Spinal cord (tissue), 10 donors: ENCODE measurements around the gene FARSA. TPM values are rescaled to one million over a fixed set of nuclear protein-coding genes. Genes with fewer than 3 reads are reported as not detected.
"Not testable (repeated sequence)": the region's sequence is repeated elsewhere in the genome, so short reads cannot be mapped to it uniquely, and the experiment has no call there.

Experiments used
- DNase-seq, 6 donors: peaks; one replicate each; pipeline versions ENCODE4 v3.0.0 to v3.0.0-alpha.2; 2013 to 2015; ENCODE audit warnings: low spot score in 6 of 6, low read depth in 4 of 6
- H3K27ac ChIP-seq: one replicate; pipeline ENCODE4 v1.5.1; 2013; ENCODE audit warnings: low read depth, low read length, control low read depth
- H3K27me3 ChIP-seq: one replicate; pipeline ENCODE4 v1.6.1; 2013; ENCODE audit warnings: low read length; ENCODE audit not compliant: control insufficient read depth, insufficient read depth
- H3K36me3 ChIP-seq: one replicate; pipeline ENCODE4 v1.6.1; 2013; ENCODE audit warnings: low read length; ENCODE audit not compliant: control insufficient read depth, insufficient read depth
- H3K4me1 ChIP-seq: one replicate; pipeline ENCODE4 v1.6.1; 2013; ENCODE audit warnings: low read length; ENCODE audit not compliant: control insufficient read depth, insufficient read depth
- H3K4me3 ChIP-seq: one replicate; pipeline ENCODE4 v1.5.1; 2013; ENCODE audit warnings: low read depth, low read length, control low read depth
- H3K9me3 ChIP-seq: one replicate; pipeline ENCODE4 v1.6.1; 2013; ENCODE audit warnings: low read length; ENCODE audit not compliant: control insufficient read depth, insufficient read depth
- WGBS: methylation state at CpG from one replicate; pipeline ENCODE4 v1.1.5; 2013; ENCODE audit warnings: missing lambda C conversion rate; ENCODE audit not compliant: insufficient coverage; 5-methylcytosine and 5-hydroxymethylcytosine counted together
- polyA plus RNA-seq, 2 donors: library from polyadenylated mRNA; unstranded; fragments of 120-200 nt; gene quantifications; one replicate each; pipeline ENCODE4 v1.2.1, GENCODE V29; 2013; ENCODE audit not compliant: insufficient read length in 2 of 2
- total RNA-seq, 2 donors: library from RNA; depleted of rRNA in 1 of 2; stranded (reverse); fragments of 120-200 nt in 1 of 2; fragments of >200 nt in 1 of 2; gene quantifications; one replicate each; pipeline versions ENCODE4 v1.2.3 to v1.2.4, GENCODE V29; 2013 to 2014
- donor health status: healthy.

Gene FARSA
- total and polyA plus RNA-seq, 4 donors = 41.3 to 80.6 (median 64.0) TPM

- WGBS = 96% methylated on average over 18 of the region's 29 CpGs
- Histone ChIP-seq H3K4me1 (no peaks in the 10 kb centered on the region), H3K9me3 (no peaks in the 10 kb centered on the region), H3K27me3 (no peaks in the 10 kb centered on the region), H3K4me3 (no peak overlapping the region), H3K27ac (no peak overlapping the region), H3K36me3 (peaks cover 77% of the 10 kb centered on the region)
- DNase-seq = no peak
These were observed 8.7 kb downstream of the FARSA start for GRCh38 chr19:12924621-12925310.

- Histone ChIP-seq H3K9me3 (no peaks in the 10 kb centered on the region), H3K27ac (no peak overlapping the region), H3K36me3 (peaks cover 59% of the 10 kb centered on the region), H3K4me1 (peaks cover 13% of the 10 kb centered on the region), H3K4me3 (no peak overlapping the region), H3K27me3 (no peaks in the 10 kb centered on the region)
- 100% methylated on average over 2 of the region's 4 CpGs for WGBS
- no peak for DNase-seq
These were observed 10.6 kb downstream of the FARSA start for GRCh38 chr19:12922959-12923358.

GRCh38 chr19:12921047-12921446, 12.5 kb downstream of the FARSA start:
- Histone ChIP-seq H3K4me1 (peaks cover 13% of the 10 kb centered on the region), H3K27ac (no peak overlapping the region), H3K36me3 (peaks cover 40% of the 10 kb centered on the region), H3K9me3 (no peaks in the 10 kb centered on the region), H3K4me3 (no peak overlapping the region), H3K27me3 (no peaks in the 10 kb centered on the region)
- 71% methylated on average over 3 of the region's 3 CpGs for WGBS
- DNase-seq = no peak

- H3K4me1 ChIP-seq = peaks cover 25% of the 10 kb centered on the region
- no peaks in the 10 kb centered on the region for H3K9me3 ChIP-seq
- WGBS = 98% methylated on average over 10 of the region's 14 CpGs
- H3K27me3 ChIP-seq = no peaks in the 10 kb centered on the region
- peaks cover 15% of the 10 kb centered on the region for H3K36me3 ChIP-seq
- H3K27ac ChIP-seq = no peak overlapping the region
- no peak overlapping the region for H3K4me3 ChIP-seq
- DNase-seq = no peak
These were observed 15.3 kb downstream of the FARSA start for GRCh38 chr19:12918253-12918652.

- H3K27me3 ChIP-seq, H3K36me3 ChIP-seq, H3K4me3 ChIP-seq, H3K9me3 ChIP-seq, DNase-seq, H3K27ac ChIP-seq: not testable (repeated sequence)
- H3K4me1 ChIP-seq = peaks cover 45% of the 10 kb centered on the region
- 91% methylated on average over 3 of the region's 4 CpGs for WGBS
These were observed 17.7 kb downstream of the FARSA start for GRCh38 chr19:12915860-12916259.

- peak in 3 of 6 donors; percentile 7 to 62 (median 49) for DNase-seq
- 35% methylated on average over 8 of the region's 12 CpGs for WGBS
- H3K27ac ChIP-seq = peak overlapping the region; percentile 94
- no peaks in the 10 kb centered on the region for H3K27me3 ChIP-seq
- H3K36me3 ChIP-seq = no peaks in the 10 kb centered on the region
- peaks cover 38% of the 10 kb centered on the region for H3K4me1 ChIP-seq
- H3K4me3 ChIP-seq = no peak overlapping the region
- no peaks in the 10 kb centered on the region for H3K9me3 ChIP-seq
These were observed 19.4 kb downstream of the FARSA start for GRCh38 chr19:12913851-12914690.

GRCh38 chr19:12913011-12913561, 20.4 kb downstream of the FARSA start:
- no peaks in the 10 kb centered on the region for H3K9me3 ChIP-seq
- no peaks in the 10 kb centered on the region for H3K36me3 ChIP-seq
- peak overlapping the region; percentile 94 for H3K27ac ChIP-seq
- H3K27me3 ChIP-seq = no peaks in the 10 kb centered on the region
- WGBS = 5% methylated on average over 21 of the region's 22 CpGs
- peak in 5 of 6 donors; percentile 76 to 96 (median 88) for DNase-seq
- H3K4me1 ChIP-seq = peaks cover 36% of the 10 kb centered on the region
- peak overlapping the region; percentile 29 for H3K4me3 ChIP-seq

GRCh38 chr19:12912571-12912970, 20.9 kb downstream of the FARSA start:
- WGBS = 5% methylated on average over 2 of the region's 4 CpGs
- peaks cover 36% of the 10 kb centered on the region for H3K4me1 ChIP-seq

GRCh38 chr19:12907166-12907565, 26.3 kb downstream of the FARSA start:
- H3K27ac ChIP-seq = no peak overlapping the region
- no peak overlapping the region for H3K4me3 ChIP-seq
- peaks cover 13% of the 10 kb centered on the region for H3K4me1 ChIP-seq
- 89% methylated on average over 9 of the region's 9 CpGs for WGBS
- H3K9me3 ChIP-seq = no peaks in the 10 kb centered on the region
- no peaks in the 10 kb centered on the region for H3K27me3 ChIP-seq
- DNase-seq = no peak
- H3K36me3 ChIP-seq = peaks cover 15% of the 10 kb centered on the region

More at GRCh38 chr19:12912571-12912970, 20.9 kb downstream of the FARSA start:
- no peaks in the 10 kb centered on the region for H3K36me3 ChIP-seq
- DNase-seq = peak in 1 of 6 donors; percentile 54
- H3K27ac ChIP-seq = peak overlapping the region; percentile 94
- no peak overlapping the region for H3K4me3 ChIP-seq
- H3K27me3 ChIP-seq = no peaks in the 10 kb centered on the region
- H3K9me3 ChIP-seq = no peaks in the 10 kb centered on the region
